Measurements from ENCODE around the gene MACROD2. TPM values are rescaled to one million over a fixed set of nuclear protein-coding genes. Genes with fewer than 3 reads are reported as not detected.

MACROD2 gene
- polyA plus RNA-seq, 2 of the 4 experiments (the other 2 are of a cell fraction): 0.96 to 1.3 TPM

- no peak for TF ChIP-seq SREBF2 (IDR thresholded peaks at IDR 0.05)
- TF ChIP-seq CEBPB (IDR thresholded peaks at IDR 0.05): no peak
- no peak for TF ChIP-seq NR3C1 (IDR thresholded peaks at IDR 0.05)
- TF ChIP-seq HOXB13 (CRISPR knock-in tag; IDR thresholded peaks at IDR 0.05; ENCODE audit: low read depth): no peak
- no peak for TF ChIP-seq RCOR1 (IDR thresholded peaks at IDR 0.05; ENCODE audit: low read depth, low read length)
- TF ChIP-seq BHLHE40 (IDR thresholded peaks at IDR 0.05; ENCODE audit: low read depth, low read length): no peak
- no peak for TF ChIP-seq GATA3 (IDR thresholded peaks at IDR 0.05; ENCODE audit: borderline replicate concordance)
- Histone ChIP-seq H3K27ac (0 out of 6 replicates have a peak overlapping the region, but pooled peaks of 1 of the 2 experiments have one; percentile 1), H3K9me3 (0 out of 3 replicates have a peak, but pooled peaks cover 2% of the 10 kb centered on the region), H3K4me1 (peaks cover 63% of the 10 kb centered on the region), H3K4me3 (no peak overlapping the region), H3K4me2 (peak overlapping the region; percentile 25)
- 66% methylated on average over 2 of the region's 2 CpGs for WGBS (ENCODE audit: missing lambda C conversion rate)
- CTCF ChIA-PET: no interaction called here
- no peak for DNase-seq (ENCODE audit: low read depth in 1 of 2, low spot score in 1 of 2)
- ATAC-seq: no peak
- POLR2A ChIA-PET: no interaction called here
- peak; percentile 94 for FAIRE-seq
These were observed 714.1 kb downstream of the MACROD2 start for GRCh38 chr20:14709439-14709838.

- Histone ChIP-seq H3K9me3 (0 out of 3 replicates have a peak, but pooled peaks cover 2% of the 10 kb centered on the region), H3K27ac (peak overlapping the region; percentile 24 to 50; a peak in 2 of 6 replicates), H3K4me2 (no peak overlapping the region; the same call in 2 of the 3 replicates), H3K4me3 (no peak overlapping the region), H3K4me1 (peaks cover 63% of the 10 kb centered on the region)
- TF ChIP-seq HES2 (IDR thresholded peaks at IDR 0.05) (0 out of 2 replicates have a peak, but pooled peaks have one; percentile 5), CTCF (IDR thresholded peaks at IDR 0.05) (no peak)
- FAIRE-seq (peak; percentile 89), ATAC-seq (no peak), DNase-seq (ENCODE audit: low read depth in 1 of 2, low spot score in 1 of 2) (no peak)
- POLR2A ChIA-PET: interaction anchor here (0.9 kb wide), 1 partner anchor 373 kb away, joined by 3 read pairs; the partner anchor contains the start of gene FLRT3
- CTCF ChIA-PET: interaction anchor here (0.7 to 1.4 kb wide), 3 partner anchors 13 to 374 kb away, joined by 3 read pairs; partner anchors contain the start of gene FLRT3
- WGBS (ENCODE audit: missing lambda C conversion rate): 91% methylated on average over 2 of the region's 2 CpGs
These were observed 715.6 kb downstream of the MACROD2 start for GRCh38 chr20:14710951-14711350.

- TF ChIP-seq RARB (CRISPR knock-in tag; IDR thresholded peaks at IDR 0.05) (no peak), ATOH8 (CRISPR knock-in tag; IDR thresholded peaks at IDR 0.05; ENCODE audit: low read depth) (no peak), HOXB5 (CRISPR knock-in tag; IDR thresholded peaks at IDR 0.05) (no peak), RCOR1 (IDR thresholded peaks at IDR 0.05; ENCODE audit: low read depth, low read length) (no peak), PBX3 (IDR thresholded peaks at IDR 0.05) (no peak), FOXS1 (CRISPR knock-in tag; IDR thresholded peaks at IDR 0.05) (no peak), CBX8 (IDR thresholded peaks at IDR 0.05) (no peak), HEYL (CRISPR knock-in tag; IDR thresholded peaks at IDR 0.05) (no peak), ZC3H11A (IDR thresholded peaks at IDR 0.05) (no peak), KDM1A (IDR thresholded peaks at IDR 0.05; ENCODE audit: low read depth) (no peak), NPAS2 (CRISPR knock-in tag; IDR thresholded peaks at IDR 0.05; ENCODE audit: borderline replicate concordance) (no peak), SREBF2 (IDR thresholded peaks at IDR 0.05) (no peak), MAZ (IDR thresholded peaks at IDR 0.05; ENCODE audit: borderline replicate concordance, low read depth, low read length) (no peak), HOXA7 (CRISPR knock-in tag; IDR thresholded peaks at IDR 0.05) (no peak), MAFK (IDR thresholded peaks at IDR 0.05; ENCODE audit: partially characterized antibody) (no peak)
- Histone ChIP-seq H3K27ac (peak overlapping the region; percentile 50 to 64), H3K4me1 (peaks cover 67% of the 10 kb centered on the region), H3K4me2 (peak overlapping the region; percentile 55), H3K4me3 (no peak overlapping the region), H3K9me3 (0 out of 3 replicates have a peak, but pooled peaks cover 2% of the 10 kb centered on the region)
- no peak for ATAC-seq
- ChIA-PET CTCF (interaction anchor here (1.0 kb wide), 1 partner anchor 374 kb away, joined by 3 read pairs; no protein-coding TSS in a partner anchor), POLR2A (interaction anchor here (0.9 to 1.0 kb wide), 2 partner anchors 374 kb away, joined by 3 to 6 read pairs; partner anchors contain the start of gene FLRT3)
- FAIRE-seq: no peak
- WGBS (ENCODE audit: missing lambda C conversion rate): 86% methylated on average over 2 of the region's 2 CpGs
- DNase-seq (ENCODE audit: low read depth in 1 of 2, low spot score in 1 of 2): no peak
These were observed 716.3 kb downstream of the MACROD2 start for GRCh38 chr20:14711652-14712051.

All from A549 (cell line).